Measurements from ENCODE around the gene METAP1.

DNA sequence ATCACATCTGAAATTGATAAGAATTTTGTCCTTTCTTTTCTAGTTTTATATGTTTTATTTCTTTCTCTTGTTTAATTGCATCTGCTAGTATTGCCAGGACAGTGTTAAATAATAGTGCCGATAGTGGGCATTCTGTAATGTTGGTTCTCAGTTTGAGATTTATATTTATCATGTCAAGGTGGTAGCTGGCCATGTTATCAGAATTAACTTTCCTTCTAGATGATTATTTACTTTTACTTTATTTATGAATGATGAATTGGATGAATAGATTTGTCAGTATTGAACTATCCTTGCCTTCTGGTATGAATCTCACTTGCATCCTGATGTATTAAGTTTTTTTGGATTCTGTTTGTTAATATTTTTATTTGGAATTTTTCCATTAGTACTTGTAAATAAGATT, 42.7 kb downstream of the METAP1 start:
- TF ChIP-seq, protein P1, sequence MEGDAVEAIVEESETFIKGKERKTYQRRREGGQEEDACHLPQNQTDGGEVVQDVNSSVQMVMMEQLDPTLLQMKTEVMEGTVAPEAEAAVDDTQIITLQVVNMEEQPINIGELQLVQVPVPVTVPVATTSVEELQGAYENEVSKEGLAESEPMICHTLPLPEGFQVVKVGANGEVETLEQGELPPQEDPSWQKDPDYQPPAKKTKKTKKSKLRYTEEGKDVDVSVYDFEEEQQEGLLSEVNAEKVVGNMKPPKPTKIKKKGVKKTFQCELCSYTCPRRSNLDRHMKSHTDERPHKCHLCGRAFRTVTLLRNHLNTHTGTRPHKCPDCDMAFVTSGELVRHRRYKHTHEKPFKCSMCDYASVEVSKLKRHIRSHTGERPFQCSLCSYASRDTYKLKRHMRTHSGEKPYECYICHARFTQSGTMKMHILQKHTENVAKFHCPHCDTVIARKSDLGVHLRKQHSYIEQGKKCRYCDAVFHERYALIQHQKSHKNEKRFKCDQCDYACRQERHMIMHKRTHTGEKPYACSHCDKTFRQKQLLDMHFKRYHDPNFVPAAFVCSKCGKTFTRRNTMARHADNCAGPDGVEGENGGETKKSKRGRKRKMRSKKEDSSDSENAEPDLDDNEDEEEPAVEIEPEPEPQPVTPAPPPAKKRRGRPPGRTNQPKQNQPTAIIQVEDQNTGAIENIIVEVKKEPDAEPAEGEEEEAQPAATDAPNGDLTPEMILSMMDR (conservative IDR thresholded peaks at IDR 0.05 in 1 of 2, IDR thresholded peaks at IDR 0.05 in 1 of 2; ENCODE audit: low read depth in 1 of 2, low read length in 2 of 2) = no peak
- TF ChIP-seq EZH2 (IDR thresholded peaks at IDR 0.05; ENCODE audit: low read length, missing control alignments) = no peak
